8988T (cell line): ENCODE measurements around the gene ERAL1.
"Not testable (repeated sequence)": the region's sequence is repeated elsewhere in the genome, so short reads cannot be mapped to it uniquely, and the experiment has no call there.

ENCODE experiments used
- DNase-seq: peaks from one replicate; pipeline ENCODE4 v3.0.0; 2011

The ERAL1 gene

DNA sequence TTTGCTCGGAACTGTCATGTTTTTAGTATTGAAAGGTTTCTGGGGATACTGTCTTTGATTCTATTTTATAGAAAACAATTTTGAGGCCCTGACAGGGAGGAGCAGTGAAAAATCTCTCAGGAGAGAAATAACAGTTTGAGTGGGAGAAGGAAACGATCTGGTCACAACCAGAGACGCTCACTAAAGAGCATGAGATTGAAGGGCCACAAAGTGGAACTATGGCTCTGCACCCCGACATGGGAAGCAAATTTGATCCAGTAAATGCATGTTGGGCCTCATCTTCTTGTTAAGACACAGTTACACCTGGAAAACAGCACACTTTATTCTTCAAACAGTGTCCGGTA, 492 bp downstream of the ERAL1 start:
- no peak for DNase-seq

DNA sequence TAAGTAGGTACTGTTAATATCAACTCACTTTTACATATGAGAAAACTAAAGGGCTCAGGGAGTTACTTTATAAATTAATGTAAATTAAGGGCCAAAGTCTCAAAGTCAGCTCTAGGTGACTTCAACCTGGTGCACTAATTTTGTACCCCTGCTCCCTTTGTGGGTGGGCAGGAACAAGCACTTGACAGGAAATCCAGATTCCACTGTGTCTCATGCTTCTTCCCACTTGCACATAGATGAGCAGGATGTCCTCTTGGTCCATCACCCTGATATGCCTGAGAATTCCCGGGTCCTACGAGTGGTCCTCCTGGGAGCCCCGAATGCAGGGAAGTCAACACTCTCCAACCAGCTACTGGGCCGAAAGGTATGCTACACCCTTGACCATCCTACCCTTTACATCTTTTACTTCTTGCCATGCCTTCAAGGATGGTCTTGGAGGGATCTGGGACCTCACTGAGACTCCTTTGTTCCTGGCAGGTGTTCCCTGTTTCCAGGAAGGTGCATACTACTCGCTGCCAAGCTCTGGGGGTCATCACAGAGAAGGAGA, 1.3 kb downstream of the ERAL1 start:
- DNase-seq, result no peak

DNA sequence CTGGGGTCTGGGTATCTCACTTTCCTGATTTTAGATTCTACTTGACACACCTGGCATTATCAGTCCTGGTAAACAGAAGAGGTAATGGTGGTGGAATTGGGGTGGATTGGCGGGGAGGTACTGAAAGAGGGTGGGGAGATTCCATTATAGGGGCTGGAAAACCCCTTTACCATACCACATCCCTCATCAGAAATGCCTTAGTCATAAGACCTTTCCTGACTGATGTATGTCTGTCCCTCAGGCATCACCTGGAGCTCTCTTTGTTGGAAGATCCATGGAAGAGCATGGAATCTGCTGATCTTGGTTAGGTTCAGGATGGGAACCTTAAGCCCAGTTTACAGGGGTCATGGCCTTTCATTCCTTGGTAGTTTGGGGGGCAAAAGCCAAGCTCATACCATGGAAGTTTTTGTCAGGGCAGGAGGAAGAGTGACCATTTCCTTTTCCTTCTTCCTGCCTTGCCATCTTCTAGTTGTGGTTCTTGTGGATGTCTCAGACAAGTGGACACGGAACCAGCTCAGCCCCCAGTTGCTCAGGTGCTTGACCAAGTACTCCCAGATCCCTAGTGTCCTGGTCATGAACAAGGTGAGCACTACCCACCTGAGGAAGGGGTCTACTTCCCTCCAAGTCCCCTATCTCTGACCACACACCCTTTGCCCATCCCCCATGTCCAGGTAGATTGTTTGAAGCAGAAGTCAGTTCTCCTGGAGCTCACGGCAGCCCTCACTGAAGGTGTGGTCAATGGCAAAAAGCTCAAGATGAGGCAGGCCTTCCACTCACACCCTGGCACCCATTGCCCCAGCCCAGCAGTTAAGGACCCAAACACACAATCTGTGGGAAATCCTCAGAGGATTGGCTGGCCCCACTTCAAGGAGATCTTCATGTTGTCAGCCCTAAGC, 3.3 kb downstream of the ERAL1 start:
- no peak for DNase-seq

DNA sequence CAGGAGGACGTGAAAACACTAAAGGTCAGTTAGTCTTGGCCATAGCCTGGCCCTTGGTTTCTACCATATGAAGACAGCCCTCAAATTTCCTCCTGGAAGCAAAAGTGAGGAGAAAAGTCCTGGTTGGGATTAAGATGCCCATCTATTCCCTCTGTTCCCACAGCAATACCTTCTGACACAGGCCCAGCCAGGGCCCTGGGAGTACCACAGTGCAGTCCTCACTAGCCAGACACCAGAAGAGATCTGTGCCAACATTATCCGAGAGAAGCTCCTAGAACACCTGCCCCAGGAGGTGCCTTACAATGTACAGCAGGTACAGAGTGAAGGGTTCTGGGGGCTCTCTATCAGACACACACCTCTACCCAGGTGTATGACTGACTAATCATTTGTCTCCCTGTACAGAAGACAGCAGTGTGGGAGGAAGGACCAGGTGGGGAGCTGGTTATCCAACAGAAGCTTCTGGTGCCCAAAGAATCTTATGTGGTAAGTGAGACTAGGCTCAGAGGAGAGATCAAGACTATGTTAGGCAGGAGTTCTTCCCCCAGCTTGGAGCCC, 4.1 kb downstream of the ERAL1 start:
- DNase-seq, result no peak

DNA sequence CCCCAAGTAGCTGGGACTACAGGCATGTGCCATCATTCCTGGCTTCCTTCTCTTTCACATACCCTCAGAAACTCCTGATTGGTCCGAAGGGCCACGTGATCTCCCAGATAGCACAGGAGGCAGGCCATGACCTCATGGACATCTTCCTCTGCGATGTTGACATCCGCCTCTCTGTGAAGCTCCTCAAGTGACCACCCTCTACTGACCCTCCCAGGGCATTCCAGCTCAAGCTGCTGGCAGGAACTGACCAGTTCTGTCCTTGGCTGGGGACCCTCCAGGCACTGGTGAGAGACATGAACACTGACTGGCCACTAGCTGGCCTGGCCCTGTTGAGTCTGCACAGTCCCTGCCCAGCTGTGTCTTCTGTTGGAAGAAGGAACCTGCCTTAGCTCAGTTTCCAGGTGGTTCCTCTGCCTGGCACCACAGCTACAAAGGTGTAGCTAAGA, 5.6 kb downstream of the ERAL1 start:
- DNase-seq, result no peak

DNA sequence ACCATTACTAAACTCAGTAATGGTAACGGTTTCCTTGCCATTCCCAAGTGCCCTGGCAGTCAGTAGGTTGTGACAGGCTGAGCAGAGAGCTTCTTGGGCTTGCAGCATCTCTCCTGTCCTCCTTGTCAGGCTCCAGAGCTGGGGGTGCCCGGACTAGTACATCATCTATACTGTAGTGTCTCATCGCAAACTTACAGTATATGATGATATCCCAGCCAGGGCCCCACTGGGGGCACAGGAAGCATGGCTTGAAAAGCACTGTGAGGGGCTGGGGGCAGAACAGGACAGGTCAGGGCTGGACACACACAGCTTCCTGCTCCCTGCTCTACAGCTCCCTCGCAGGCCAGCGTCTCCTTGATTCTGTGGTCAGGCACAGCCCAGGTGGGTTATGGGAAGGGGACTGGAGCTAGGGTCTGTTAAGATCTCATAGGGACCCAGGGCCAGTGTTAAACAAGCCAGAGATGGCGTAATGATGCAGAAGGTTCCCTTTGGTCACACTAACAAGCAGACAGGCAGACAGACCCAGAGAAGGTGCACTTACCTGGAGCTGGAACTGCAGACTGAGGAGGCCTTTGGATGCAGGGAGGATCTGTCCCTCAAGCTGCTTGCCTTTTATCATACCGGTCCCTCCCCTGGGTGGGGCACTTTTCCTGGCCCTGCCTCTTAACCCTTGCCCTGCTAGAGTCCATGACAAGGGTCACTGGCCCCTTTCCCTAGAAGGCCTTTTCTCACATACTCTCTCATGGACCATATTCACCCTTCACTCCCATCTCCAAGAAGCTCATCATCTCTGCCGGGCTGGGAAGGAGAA, 6.8 kb downstream of the ERAL1 start:
- no peak for DNase-seq

DNA sequence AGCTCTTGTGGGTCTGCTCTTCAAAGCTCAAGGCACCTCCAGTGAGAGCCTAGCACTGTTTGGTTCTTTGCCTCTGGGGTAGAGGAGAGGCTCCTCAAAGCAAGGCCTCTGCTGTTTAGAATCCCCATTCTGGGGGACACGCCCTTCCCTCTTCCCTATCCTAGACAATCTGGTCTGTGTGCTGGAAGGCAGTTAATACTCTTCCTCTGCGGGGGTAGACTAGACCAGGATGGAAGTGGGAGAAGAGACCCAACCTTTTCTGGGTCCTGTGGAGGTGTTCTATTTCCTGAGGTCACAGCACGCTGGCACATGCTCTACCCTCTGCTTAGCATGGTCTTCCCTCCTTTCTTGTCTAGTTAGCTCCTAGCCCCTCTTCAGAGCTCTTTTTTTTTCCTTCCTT, 7.7 kb downstream of the ERAL1 start:
- no peak for DNase-seq

DNA sequence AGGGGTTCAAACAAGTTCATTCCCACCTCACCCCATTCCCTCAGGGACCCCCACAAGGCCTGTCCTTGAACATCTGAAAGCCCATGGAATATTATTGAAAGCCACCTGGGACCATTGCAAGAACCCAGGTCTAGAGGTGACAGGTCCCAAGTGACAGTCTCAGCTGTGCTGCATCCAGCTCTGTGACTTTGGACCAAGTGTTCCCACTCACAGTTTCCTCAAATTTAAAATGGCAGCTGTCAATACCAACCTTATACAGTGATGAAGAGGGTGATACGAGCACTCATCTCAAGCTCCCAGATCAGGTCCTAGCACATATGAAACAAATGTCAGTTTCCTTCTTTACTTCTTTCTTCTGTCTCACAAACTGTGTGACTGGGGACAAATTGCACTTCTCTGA, 9.1 kb downstream of the ERAL1 start:
- DNase-seq, result no peak

DNA sequence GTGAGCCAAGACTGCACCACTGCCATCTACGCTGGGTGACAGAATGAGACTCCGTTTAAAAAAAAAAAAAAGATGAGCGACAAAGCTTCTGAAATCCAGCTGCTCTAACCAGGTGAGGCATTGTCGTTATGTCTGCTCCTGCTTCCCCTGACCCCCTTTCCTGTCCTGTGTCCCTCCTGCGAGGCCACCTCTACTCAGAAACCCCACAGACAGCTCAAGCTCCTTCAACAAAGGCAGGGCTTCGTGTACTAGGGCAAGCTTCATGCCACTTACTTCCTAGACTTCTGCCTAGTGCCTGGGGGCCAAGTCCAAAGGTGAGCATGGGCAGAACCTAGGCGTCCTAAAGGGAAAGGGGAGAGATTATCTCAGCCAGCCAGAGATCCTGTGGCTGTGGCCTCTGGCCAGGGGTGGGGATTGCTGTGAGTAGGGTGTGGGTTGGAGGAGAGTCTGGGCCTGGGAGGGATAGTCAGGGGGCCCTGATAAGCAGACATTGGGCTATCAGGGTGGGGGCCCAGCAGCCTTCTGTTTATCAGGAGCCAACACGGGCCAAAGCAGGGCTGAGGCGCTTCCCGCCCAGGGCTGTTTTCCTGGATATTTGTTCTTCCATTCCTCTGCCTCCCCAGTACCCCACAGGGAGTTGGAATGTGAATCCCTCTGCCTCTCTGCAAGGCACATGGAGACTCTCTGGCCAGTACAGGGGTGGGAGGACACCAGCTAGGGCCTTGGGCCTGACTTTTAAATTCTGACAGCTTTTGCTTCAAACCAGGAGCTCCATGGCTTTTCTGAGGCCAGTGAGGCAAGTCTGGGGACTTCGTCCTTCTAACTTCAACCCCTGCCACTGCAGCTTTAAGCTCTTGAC, 10.4 kb downstream of the ERAL1 start:
- no peak for DNase-seq

DNA sequence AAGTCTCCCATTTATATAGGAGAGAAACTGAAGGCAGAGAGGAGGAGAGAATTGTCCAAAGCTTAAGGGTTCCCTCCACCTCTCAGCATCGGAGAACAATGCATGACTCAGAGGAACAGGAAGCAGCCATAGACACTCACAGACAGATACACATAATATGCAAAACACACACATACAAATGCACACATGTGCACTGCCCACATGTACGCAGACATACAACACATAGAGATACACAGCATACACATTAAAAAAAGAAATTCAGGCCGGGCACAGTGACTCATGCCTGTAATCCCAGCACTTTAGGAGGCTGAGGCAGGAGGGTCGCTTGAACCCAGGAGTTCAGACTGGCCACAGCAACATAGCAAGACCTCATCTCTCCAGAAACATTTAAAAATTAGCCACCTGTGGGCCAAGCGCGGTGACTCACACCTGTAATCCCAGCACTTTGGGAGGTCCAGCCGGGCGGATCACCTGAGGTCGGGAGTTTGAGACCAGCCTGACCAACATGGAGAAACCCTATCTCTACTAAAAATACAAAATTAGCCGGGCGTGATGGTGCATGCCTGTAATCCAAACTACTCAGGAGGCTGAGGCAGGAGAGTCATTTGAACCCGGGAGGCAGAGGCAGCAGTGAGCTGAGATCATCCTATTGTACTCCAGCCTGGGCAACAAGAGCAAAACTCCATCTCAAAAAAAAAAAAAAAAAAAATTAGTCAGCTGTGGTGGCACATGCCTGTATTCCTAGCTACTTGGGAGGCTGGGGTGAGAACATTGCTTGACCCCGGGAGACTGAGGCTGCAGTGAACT, 11.3 kb downstream of the ERAL1 start:
- DNase-seq, result no peak

DNA sequence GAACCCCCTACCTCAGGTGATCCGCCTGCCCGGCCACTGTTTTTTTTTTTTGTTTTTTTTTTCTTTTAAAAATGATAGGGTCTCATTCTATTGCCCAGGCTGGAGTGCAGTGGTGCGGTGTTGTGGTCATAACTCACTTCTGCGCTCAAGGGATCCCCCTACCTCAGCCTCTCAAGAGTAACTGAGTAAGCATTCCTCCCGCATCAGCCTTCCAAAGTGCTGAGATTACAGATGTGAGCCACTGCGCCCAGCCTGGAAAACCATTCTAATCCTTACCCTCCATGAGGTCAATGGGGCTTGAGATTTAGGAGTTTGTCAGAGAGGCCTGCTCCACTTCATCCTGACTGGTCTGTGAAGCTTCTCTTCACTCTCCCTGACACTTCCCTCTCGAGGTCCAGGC, 12.5 kb downstream of the ERAL1 start:
- DNase-seq, result no peak

DNA sequence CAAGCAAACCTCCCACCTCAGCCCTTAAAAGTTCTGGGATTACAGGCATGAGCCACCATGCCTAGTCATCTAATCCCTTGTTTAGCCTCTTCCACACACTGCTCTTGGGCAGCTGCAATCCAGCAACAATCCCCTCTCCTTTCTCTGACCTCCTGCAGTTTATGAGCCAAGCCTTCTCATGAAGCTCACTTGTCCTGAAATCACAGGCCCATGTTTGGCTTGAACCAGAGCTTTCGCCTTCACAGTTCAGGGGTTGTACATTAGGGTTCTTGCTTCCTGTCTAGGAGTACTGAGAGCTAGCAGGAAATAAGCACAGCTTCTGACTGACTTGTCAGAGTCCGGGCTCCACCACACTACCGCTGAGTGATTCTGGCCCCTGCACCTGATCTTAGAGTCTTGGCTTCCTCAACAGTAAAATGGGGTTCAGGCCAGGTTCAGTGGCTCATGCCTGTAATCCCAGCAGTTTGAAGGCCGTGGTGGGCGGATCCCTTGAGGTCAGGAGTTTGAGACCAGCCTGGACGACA, 16.3 kb downstream of the ERAL1 start:
- no peak for DNase-seq

DNA sequence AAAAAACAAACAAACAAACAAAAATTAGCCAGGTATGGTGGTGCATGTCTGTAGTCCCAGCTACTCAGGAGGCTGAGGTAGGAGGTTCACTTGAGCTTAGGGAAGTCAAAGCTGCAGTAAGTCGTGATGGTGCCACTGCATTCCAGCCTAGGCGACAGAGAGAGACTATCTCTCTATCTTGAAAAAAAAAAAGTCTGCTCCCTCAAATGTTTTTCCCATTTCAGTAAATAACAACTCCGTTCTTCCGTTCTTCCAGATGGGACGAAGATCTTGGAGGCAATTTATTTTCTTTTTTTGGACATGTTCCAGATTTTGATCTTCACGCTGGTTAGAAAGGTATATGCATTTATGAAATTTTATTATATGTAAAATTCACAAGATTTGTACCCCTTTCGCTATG, 19.0 kb downstream of the ERAL1 start:
- DNase-seq, result no peak

DNA sequence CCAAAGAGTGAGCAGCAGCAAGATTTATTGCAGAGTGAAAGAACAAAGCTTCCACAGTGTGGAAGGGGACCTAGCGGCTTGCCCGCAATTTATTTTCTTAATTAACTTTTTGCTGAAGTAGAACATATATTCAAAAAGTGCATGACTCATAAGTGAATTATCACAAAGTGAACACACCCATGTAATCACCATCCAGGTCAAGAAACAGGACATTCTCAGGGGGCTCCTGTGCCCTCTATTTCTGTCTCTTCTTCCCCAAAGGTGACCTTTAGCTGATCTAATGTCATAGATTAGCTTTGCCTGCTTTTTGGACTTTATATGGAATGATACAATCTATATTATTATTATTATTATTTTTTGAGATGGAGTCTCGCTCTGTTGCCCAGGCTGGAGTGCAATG, 19.9 kb downstream of the ERAL1 start:
- DNase-seq, result no peak

DNA sequence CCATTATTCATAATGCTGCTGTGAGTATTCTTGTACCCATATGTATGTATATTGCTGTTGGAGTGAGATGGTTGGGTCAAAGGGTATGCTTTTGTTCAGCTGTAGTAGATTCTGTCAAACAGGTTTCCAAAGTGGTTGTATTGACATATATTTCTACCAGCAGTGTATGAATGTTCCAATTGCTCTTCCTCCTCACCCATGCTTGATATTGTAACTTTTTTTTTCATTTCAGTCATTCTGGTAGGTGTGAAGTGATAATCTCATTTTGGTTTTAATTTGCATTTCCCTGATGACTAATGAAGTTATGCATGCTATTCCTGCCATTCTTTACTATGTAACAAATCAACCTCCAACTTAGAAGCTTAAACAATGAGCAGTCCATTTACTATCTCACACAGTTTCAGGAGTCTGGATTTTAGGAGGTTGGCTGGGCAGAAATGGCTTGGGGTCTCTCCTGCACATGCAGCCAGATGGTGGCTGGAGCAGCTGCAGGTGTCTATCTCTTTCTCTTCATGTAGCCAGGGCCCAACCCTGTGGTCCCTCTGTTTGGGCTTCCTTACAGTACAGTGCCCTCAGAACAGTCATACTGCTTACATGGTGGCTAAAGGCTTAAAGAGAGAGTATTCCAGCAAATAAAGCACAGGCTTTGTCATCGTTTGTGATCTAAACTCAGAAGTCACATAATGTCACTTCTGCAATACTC, 21.2 kb downstream of the ERAL1 start:
- no peak for DNase-seq

DNA sequence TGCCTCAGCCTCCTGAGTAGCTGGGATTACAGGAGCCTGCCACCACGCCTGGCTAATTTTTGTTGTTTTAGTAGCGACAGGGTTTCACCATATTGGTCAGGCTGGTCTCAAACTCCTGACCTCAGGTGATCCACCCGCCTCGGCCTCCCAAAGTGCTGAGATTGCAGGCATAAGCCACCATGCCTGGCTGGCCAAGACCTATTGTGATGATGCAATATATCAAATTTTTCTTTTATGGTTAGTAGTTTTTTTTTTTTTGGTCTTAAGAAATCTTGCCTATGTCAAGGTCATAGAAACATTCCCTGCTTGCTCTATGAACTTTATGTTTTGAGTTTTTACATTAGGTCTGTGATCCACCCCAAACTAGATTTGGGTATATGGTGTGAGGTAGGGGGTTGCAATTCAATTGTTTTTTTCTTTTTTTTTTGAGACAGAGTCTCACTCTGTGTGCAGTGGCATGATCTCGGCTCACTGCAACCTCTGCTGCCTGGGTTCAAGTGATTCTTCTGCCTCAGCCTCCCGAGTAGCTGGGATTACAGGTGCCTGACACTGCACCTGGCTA, 22.4 kb downstream of the ERAL1 start:
- DNase-seq, result not testable (repeated sequence)

DNA sequence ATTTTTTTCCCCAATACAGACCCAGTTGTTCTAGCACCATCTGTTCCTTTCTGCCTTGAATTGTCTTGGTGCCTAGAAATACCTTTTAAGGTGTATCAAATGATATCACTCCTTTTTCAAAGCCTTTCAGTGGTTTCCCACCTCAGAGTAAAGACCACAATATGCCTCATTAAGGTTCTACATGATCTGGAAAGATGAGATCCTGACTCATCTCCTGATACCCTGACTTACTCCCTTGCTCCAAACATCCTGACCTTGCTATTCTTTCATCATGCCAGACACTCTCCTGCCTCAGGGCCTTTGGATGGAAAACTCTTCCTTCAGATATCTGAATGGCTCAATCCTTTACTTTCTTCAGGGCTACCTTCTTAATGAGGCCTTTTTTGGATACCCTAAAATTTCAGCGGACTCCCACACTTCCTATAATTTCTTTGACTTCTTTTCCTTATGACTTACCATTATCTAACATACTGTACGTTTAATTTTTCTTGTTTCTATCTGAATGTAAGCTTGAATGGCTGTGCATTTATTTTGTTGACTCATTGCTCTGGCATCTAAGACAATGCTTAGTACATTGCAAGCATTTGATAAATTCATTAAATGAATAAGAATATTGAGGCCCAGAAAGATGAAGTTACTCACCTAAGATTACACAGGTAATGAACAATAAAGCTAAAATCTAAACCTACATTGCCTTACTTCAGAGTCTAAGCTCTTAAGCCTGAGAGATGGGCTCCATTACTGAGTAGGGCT, 23.5 kb downstream of the ERAL1 start:
- no peak for DNase-seq

DNA sequence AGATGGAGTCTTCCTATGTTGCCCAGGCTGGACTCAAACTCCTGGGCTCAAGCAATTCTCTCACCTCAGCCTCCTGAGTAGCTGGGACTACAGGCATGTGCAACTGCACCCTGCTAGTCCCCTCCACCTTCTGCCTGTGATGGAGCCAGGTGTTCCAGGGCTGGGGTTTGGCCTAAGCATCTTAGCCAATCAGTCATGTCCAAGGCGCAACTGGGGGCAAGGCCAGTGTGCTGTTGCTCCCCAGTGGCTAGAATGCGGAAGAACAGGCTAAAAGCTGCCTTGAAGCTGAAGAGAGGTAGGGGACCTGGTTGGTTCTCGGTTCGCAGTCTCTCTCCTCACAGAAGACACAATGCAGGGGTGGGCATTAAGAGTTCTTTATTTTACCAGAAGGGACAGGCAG, 24.2 kb downstream of the ERAL1 start:
- DNase-seq, result peak; percentile 95

DNA sequence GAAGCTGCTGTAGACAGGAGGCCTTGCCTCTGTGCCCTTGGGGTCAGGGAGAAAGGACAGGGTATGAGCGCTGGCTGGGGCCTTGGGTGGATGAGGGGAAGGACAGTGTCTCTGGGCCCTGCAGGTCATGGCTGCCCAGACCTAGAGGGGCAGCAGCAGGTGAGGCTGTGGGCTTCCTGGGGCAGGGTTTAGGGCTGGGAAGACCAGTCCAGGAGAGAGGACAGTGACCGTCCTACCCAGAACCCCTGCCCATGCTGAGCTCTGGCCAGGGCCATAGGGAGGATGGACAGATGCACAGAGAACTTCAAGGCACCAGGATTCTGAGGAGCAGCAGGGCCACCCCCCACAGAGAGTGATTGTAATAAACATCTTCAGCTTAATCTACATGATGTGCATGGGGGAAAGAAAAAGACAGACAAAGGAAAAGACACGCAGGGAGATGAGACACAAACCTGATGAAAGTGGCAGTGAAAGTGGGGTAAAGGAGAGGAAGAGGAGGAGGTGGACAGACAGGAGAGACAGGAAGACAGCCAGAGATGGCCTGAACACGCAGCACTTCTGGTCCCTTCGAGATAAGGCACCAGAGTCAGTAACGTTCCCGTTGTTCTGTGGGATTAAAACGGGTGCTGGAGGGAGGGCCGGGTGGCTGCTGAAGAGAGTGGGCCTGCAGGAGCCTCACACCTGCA, 25.2 kb downstream of the ERAL1 start:
- DNase-seq, result no peak
